Spleen (tissue), 11 donors: ENCODE results near the gene ITPKA. TPM values are rescaled to one million over a fixed set of nuclear protein-coding genes. Genes with fewer than 3 reads are reported as not detected.

ENCODE experiments used
- DNase-seq: peaks from one replicate; pipeline ENCODE4 v3.0.0-alpha.2; 2020
- H3K27ac ChIP-seq, 8 donors: fragments of 200-600 bp; sonication (generic) in 7 of 8; 1 replicate in 4 of 8; 2 replicates in 4 of 8; pipeline versions ENCODE4 v1.5.0 to v1.8.0; 2016 to 2021; ENCODE audit warnings: inconsistent platforms in 4 of 8, mild to moderate bottlenecking in 4 of 8, moderate library complexity in 1 of 8
- H3K27me3 ChIP-seq, 7 donors: fragments of 200-600 bp; sonication (generic) in 6 of 7; replicated peaks in 1 of 7; 1 replicate in 4 of 7; 2 replicates in 3 of 7; pipeline versions ENCODE4 v1.5.0 to v1.8.0; 2016 to 2021; ENCODE audit warnings: inconsistent platforms in 3 of 7, mild to moderate bottlenecking in 1 of 7
- H3K36me3 ChIP-seq, 6 donors: fragments of 200-600 bp; sonication (generic) in 5 of 6; 1 replicate in 4 of 6; 2 replicates in 2 of 6; pipeline versions ENCODE4 v1.5.0 to v1.8.0; 2016 to 2021; ENCODE audit warnings: inconsistent platforms in 2 of 6
- H3K4me1 ChIP-seq, 6 donors: fragments of 200-600 bp; sonication (generic) in 5 of 6; 1 replicate in 3 of 6; 2 replicates in 3 of 6; pipeline versions ENCODE4 v1.5.0 to v1.8.0; 2016 to 2021; ENCODE audit warnings: inconsistent platforms in 3 of 6
- H3K4me3 ChIP-seq, 8 donors: fragments of 200-600 bp; sonication (generic) in 7 of 8; 1 replicate in 4 of 8; 2 replicates in 4 of 8; pipeline versions ENCODE4 v1.5.0 to v1.8.0; 2016 to 2021; ENCODE audit warnings: inconsistent platforms in 4 of 8, mild to moderate bottlenecking in 4 of 8, moderate library complexity in 2 of 8
- H3K9me3 ChIP-seq, 8 donors: fragments of 200-600 bp; sonication (generic) in 7 of 8; 1 replicate in 4 of 8; 2 replicates in 4 of 8; pipeline versions ENCODE4 v1.5.0 to v1.8.0; 2016 to 2021; ENCODE audit warnings: inconsistent platforms in 4 of 8
- CTCF ChIP-seq, 11 experiments: fragments of 200-600 bp in 7 of 11; fragments of 450-650 bp in 4 of 11; sonication (generic) in 4 of 11; IDR thresholded peaks in 8 of 11; conservative IDR thresholded peaks in 3 of 11; 1 replicate in 7 of 11; 2 replicates in 4 of 11; pipeline versions ENCODE4 v1.4.0 to v1.8.0; 2016 to 2021; ENCODE audit warnings: antibody characterized with exemption in 11 of 11, inconsistent platforms in 4 of 11, mild to moderate bottlenecking in 1 of 11
- POLR2A ChIP-seq, 3 donors: fragments of 450-650 bp; IDR thresholded peaks; one replicate each; pipeline ENCODE4 v1.5.1; 2017; ENCODE audit warnings: antibody characterized with exemption in 3 of 3, mild to moderate bottlenecking in 1 of 3
- POLR2AphosphoS5 ChIP-seq, 3 donors: sonication (generic); formaldehyde crosslinking; IDR thresholded peaks; one replicate each; pipeline ENCODE4 v1.5.1; 2017; ENCODE audit warnings: antibody characterized with exemption in 3 of 3
- WGBS, 5 donors: extraction: QIAGEN DNeasy Blood & Tissue Kit in 3 of 5; methylation state at CpG; one replicate each; pipeline versions ENCODE4 v1.1.5 to v1.1.7; 2013 to 2018; 5-methylcytosine and 5-hydroxymethylcytosine counted together
- intact Hi-C: fragments of 100-400 bp; cut with DNase I; formaldehyde crosslinking; loops from one replicate; pipeline ENCODE4 v1.15.0; 2023; ENCODE audit warnings: low total_unique reads
- polyA plus RNA-seq, 3 donors: library from polyadenylated mRNA; stranded (reverse); fragments of 200-250 nt; gene quantifications; one replicate each; pipeline ENCODE4 v1.2.1, GENCODE V29; 2013
- total RNA-seq, 7 donors: library from RNA; depleted of rRNA in 3 of 7; stranded (reverse); fragments of >200 nt in 3 of 7; fragmentation: NEBNext Ultra II Directional in 4 of 7; extraction: Animal tissue kit (Norgen Biotek cat#: 25700) in 4 of 7; gene quantifications; one replicate each; pipeline versions ENCODE4 v1.1.0 to v1.2.1, GENCODE V29; 2016 to 2021
- donor health status: healthy with polysubstance abuse.
- donor health status: DM: no; HTN: no; CAD: no; lungs with moderate emphysema.
- donor health status: DM: no; HTN: no; CAD: no.
- donor health status: Bipolar disorder and iron deficiency.
- donor health status: healthy.
- donor health status: DM: no; HTN: no; CAD: no.
- donor health status: DM: yes; HTN: yes; CAD: no.

The ITPKA gene
- total and polyA plus RNA-seq, 10 donors: 0.09 to 0.51 (median 0.19) TPM; not detected in 4

GRCh38 chr15:41510728-41511127 is 17.1 kb downstream of the ITPKA start:
- TF ChIP-seq CTCF (IDR thresholded peaks at IDR 0.05 in 8 of 11, conservative IDR thresholded peaks at IDR 0.05 in 3 of 11): no peak
- no peak for TF ChIP-seq POLR2AphosphoS5 (IDR thresholded peaks at IDR 0.05)
- no peak for TF ChIP-seq POLR2A (IDR thresholded peaks at IDR 0.05)
- peaks cover 23 to 36% (median 28%) of the 10 kb centered on the region in 6 donors for H3K4me1 ChIP-seq
- no peak overlapping the region for H3K27ac ChIP-seq
- intact Hi-C loops: no loop called here
- no peaks in the 10 kb centered on the region for H3K9me3 ChIP-seq
- H3K27me3 ChIP-seq: peaks cover 9 to 45% (median 28%) of the 10 kb centered on the region in 7 donors
- no peak for DNase-seq
- no peaks in the 10 kb centered on the region for H3K36me3 ChIP-seq
- no peak overlapping the region for H3K4me3 ChIP-seq
- WGBS, 5 donors: 86 to 94% (median 88%) methylated on average over 7 of the region's 7 CpGs

- H3K36me3 ChIP-seq: peaks cover 0 to under 1% (median 0%) of the 10 kb centered on the region in 6 donors
- intact Hi-C loops: no loop called here
- no peaks in the 10 kb centered on the region for H3K9me3 ChIP-seq
- peaks cover 23 to 36% (median 28%) of the 10 kb centered on the region in 6 donors for H3K4me1 ChIP-seq
- H3K27ac ChIP-seq: no peak overlapping the region
- WGBS, 5 donors: 7 to 26% (median 15%) methylated on average over 19 to 56 of the region's 56 CpGs; no CpG with 5 or more reads in 1 of the 5 donors
- TF ChIP-seq CTCF (IDR thresholded peaks at IDR 0.05 in 8 of 11, conservative IDR thresholded peaks at IDR 0.05 in 3 of 11) (no peak), POLR2A (IDR thresholded peaks at IDR 0.05) (no peak), POLR2AphosphoS5 (IDR thresholded peaks at IDR 0.05) (no peak)
- H3K27me3 ChIP-seq: peaks cover 9 to 45% (median 28%) of the 10 kb centered on the region in 7 donors
- DNase-seq: no peak
- H3K4me3 ChIP-seq: peak overlapping the region in 7 of 8 donors; percentile 31 to 69 (median 43)
Measured at GRCh38 chr15:41511331-41511898, 17.7 kb downstream of the ITPKA start.

- Histone ChIP-seq H3K27me3 (peaks cover 9 to 45% (median 28%) of the 10 kb centered on the region in 7 donors), H3K4me1 (peaks cover 23 to 36% (median 28%) of the 10 kb centered on the region in 6 donors), H3K36me3 (peaks cover 0 to 5% (median 0%) of the 10 kb centered on the region in 6 donors), H3K27ac (no peak overlapping the region), H3K4me3 (peak overlapping the region; percentile 16 to 69 (median 42)), H3K9me3 (no peaks in the 10 kb centered on the region)
- intact Hi-C loops: no loop called here
- no peak for TF ChIP-seq POLR2AphosphoS5 (IDR thresholded peaks at IDR 0.05)
- no peak for TF ChIP-seq POLR2A (IDR thresholded peaks at IDR 0.05)
- TF ChIP-seq CTCF (IDR thresholded peaks at IDR 0.05 in 8 of 11, conservative IDR thresholded peaks at IDR 0.05 in 3 of 11): no peak
- WGBS, 5 donors: 2 to 6% (median 3%) methylated on average over 21 to 49 of the region's 49 CpGs
- no peak for DNase-seq
Measured at GRCh38 chr15:41511899-41512369, 18.3 kb downstream of the ITPKA start.

GRCh38 chr15:41512512-41512939 is 18.9 kb downstream of the ITPKA start:
- Histone ChIP-seq H3K9me3 (no peaks in the 10 kb centered on the region), H3K27me3 (peaks cover 9 to 45% (median 28%) of the 10 kb centered on the region in 7 donors), H3K27ac (no peak overlapping the region), H3K4me1 (peaks cover 23 to 36% (median 28%) of the 10 kb centered on the region in 6 donors), H3K4me3 (peak overlapping the region; percentile 16 to 69 (median 42)), H3K36me3 (peaks cover 0 to 11% (median 2%) of the 10 kb centered on the region in 6 donors)
- TF ChIP-seq POLR2A (IDR thresholded peaks at IDR 0.05) (no peak), CTCF (IDR thresholded peaks at IDR 0.05 in 8 of 11, conservative IDR thresholded peaks at IDR 0.05 in 3 of 11) (no peak), POLR2AphosphoS5 (IDR thresholded peaks at IDR 0.05) (no peak)
- intact Hi-C loops: no loop called here
- no peak for DNase-seq
- WGBS, 5 donors: 7 to 16% (median 12%) methylated on average over 5 to 33 of the region's 33 CpGs
